ENCODE results near the gene SLC39A1. TPM values are rescaled to one million over a fixed set of nuclear protein-coding genes. Genes with fewer than 3 reads are reported as not detected.

SLC39A1 gene
- total RNA-seq, 1 experiment from 2014 or later: 158 TPM

DNA sequence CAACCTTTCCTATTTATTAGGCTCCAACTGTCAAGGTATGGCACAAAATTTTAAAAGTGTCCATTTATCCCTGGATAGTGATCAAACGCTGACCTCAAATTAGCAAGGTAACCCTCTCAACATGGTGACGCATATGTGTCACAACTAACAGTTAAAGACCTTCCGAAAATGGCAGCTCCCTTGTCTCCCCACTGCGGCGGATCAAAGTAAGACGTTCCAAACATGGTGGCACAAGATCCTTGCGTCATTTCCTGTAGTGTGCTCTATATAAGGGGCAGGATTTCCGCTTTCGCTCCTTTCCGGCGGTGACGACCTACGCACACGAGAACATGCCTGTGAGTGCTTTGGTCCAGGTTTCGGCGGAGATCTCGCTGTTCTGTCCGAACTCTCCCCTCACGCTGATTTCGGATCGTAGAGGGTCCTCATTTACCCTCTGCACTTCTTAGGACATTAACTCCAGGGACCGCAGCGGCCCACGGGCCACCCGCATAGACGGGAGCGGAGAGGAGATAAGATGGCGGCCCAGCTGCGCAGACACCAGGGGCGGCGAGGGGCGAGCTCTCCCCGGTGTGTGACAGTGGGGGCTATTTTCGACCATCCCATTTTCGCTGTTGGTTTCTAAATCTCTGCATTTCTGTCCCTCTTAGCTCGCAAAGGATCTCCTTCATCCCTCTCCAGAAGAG lies 27.3 kb upstream of the SLC39A1 start, which contains the start of gene RPS27:
Gene RPS27 (plus strand): TSS at position 295 of the 683 bp plus-strand sequence. CDS start 35 bp downstream, at position 330.
- ATAC-seq (peak; percentile 80), DNase-seq (ENCODE audit: low read depth, low spot score) (peak; percentile 95)
- ChIA-PET POLR2A (interaction anchor here (0.6 to 1.3 kb wide), 12 partner anchors 9 to 319 kb away, joined by 3 to 11 read pairs (median 3); partner anchors contain the start of genes CREB3L4, ILF2, INTS3 and JTB), CTCF (no interaction called here)
- H3K36me3 ChIP-seq (ENCODE audit: control insufficient read depth, insufficient read depth, low read length): peaks cover 18% of the 10 kb centered on the region
- no peaks in the 10 kb centered on the region for H3K9me3 ChIP-seq (ENCODE audit: control insufficient read depth, insufficient read depth, low read depth, low read length)
- in situ Hi-C loops (cut with HindIII; ENCODE audit: low pct_unique_long_range_greater_than_20kb, low sequenced_read_pairs): no loop called here
- no peaks in the 10 kb centered on the region for H3K27me3 ChIP-seq (ENCODE audit: control insufficient read depth, insufficient read depth, low read length)
- peak within 1 kb of the TSS; percentile 97 for H3K27ac ChIP-seq (ENCODE audit: low read length)
- intact Hi-C loops (cut with micrococcal nuclease; ENCODE audit: unreplicated experiment): no loop called here
- TF ChIP-seq TCF7L2 (IDR thresholded peaks at IDR 0.05; ENCODE audit: low read depth, low read length): peak; percentile 100
- TF ChIP-seq POLR2AphosphoS5 (IDR thresholded peaks at IDR 0.05; ENCODE audit: low read depth, low read length): peak; percentile 100
- TF ChIP-seq, protein P1, sequence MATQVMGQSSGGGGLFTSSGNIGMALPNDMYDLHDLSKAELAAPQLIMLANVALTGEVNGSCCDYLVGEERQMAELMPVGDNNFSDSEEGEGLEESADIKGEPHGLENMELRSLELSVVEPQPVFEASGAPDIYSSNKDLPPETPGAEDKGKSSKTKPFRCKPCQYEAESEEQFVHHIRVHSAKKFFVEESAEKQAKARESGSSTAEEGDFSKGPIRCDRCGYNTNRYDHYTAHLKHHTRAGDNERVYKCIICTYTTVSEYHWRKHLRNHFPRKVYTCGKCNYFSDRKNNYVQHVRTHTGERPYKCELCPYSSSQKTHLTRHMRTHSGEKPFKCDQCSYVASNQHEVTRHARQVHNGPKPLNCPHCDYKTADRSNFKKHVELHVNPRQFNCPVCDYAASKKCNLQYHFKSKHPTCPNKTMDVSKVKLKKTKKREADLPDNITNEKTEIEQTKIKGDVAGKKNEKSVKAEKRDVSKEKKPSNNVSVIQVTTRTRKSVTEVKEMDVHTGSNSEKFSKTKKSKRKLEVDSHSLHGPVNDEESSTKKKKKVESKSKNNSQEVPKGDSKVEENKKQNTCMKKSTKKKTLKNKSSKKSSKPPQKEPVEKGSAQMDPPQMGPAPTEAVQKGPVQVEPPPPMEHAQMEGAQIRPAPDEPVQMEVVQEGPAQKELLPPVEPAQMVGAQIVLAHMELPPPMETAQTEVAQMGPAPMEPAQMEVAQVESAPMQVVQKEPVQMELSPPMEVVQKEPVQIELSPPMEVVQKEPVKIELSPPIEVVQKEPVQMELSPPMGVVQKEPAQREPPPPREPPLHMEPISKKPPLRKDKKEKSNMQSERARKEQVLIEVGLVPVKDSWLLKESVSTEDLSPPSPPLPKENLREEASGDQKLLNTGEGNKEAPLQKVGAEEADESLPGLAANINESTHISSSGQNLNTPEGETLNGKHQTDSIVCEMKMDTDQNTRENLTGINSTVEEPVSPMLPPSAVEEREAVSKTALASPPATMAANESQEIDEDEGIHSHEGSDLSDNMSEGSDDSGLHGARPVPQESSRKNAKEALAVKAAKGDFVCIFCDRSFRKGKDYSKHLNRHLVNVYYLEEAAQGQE (IDR thresholded peaks at IDR 0.05; ENCODE audit: insufficient read depth in 1 of 2, low read depth in 2 of 2, low read length in 1 of 2): peak in 1 of 2 experiments; percentile 45; a peak in 1 of 4 replicates
- TF ChIP-seq CTCF (IDR thresholded peaks at IDR 0.05): no peak
- 0 out of 2 replicates have a peak, but pooled peaks have one; percentile 82 for TF ChIP-seq SIN3A (IDR thresholded peaks at IDR 0.05; ENCODE audit: borderline replicate concordance, insufficient read depth, low read depth, low read length)
- H3K4me1 ChIP-seq (ENCODE audit: control insufficient read depth, insufficient read depth, low read length): peaks cover 13% of the 10 kb centered on the region
- TSS peak; percentile 97 for BruUV-seq (replicated peaks)
- H3K4me3 ChIP-seq (ENCODE audit: low read depth in 2 of 2, low read length in 2 of 2): peak within 1 kb of the TSS; percentile 87 to 92

- CTCF ChIA-PET: interaction anchor here (0.7 to 1.2 kb wide), 5 partner anchors 10 to 191 kb away, joined by 3 to 6 read pairs (median 4); partner anchors contain the start of gene JTB
- TF ChIP-seq, protein P1 (IDR thresholded peaks at IDR 0.05; ENCODE audit: insufficient read depth in 1 of 2, low read depth in 2 of 2, low read length in 1 of 2): no peak
- TF ChIP-seq CTCF (IDR thresholded peaks at IDR 0.05): no peak
- TF ChIP-seq TCF7L2 (IDR thresholded peaks at IDR 0.05; ENCODE audit: low read depth, low read length): no peak
- TF ChIP-seq SIN3A (IDR thresholded peaks at IDR 0.05; ENCODE audit: borderline replicate concordance, insufficient read depth, low read depth, low read length): no peak
- TF ChIP-seq POLR2AphosphoS5 (IDR thresholded peaks at IDR 0.05; ENCODE audit: low read depth, low read length): no peak
- no peak for ATAC-seq
- peaks cover 14% of the 10 kb centered on the region for H3K36me3 ChIP-seq (ENCODE audit: control insufficient read depth, insufficient read depth, low read length)
- no peaks in the 10 kb centered on the region for H3K9me3 ChIP-seq (ENCODE audit: control insufficient read depth, insufficient read depth, low read depth, low read length)
- no TSS peak for BruUV-seq (replicated peaks)
- in situ Hi-C loops (cut with HindIII; ENCODE audit: low pct_unique_long_range_greater_than_20kb, low sequenced_read_pairs) (no loop called here), intact Hi-C loops (cut with micrococcal nuclease; ENCODE audit: unreplicated experiment) (loop anchor here (2.0 to 5.0 kb wide), 2 partner anchors 191 to 310 kb away; partner anchors contain the start of gene NPR1)
- POLR2A ChIA-PET: interaction anchor here (0.6 to 0.7 kb wide), 4 partner anchors 55 to 191 kb away, joined by 3 to 7 read pairs (median 5); no protein-coding TSS in a partner anchor
- DNase-seq (ENCODE audit: low read depth, low spot score): no peak
- H3K27ac ChIP-seq (ENCODE audit: low read length): no peak overlapping the region
- no peaks in the 10 kb centered on the region for H3K27me3 ChIP-seq (ENCODE audit: control insufficient read depth, insufficient read depth, low read length)
- peaks cover 18% of the 10 kb centered on the region for H3K4me1 ChIP-seq (ENCODE audit: control insufficient read depth, insufficient read depth, low read length)
- no peak overlapping the region for H3K4me3 ChIP-seq (ENCODE audit: low read depth in 2 of 2, low read length in 2 of 2)
Observed at GRCh38 chr1:153987621-153988020, 24.3 kb upstream of the SLC39A1 start.
